ENCODE measurements around the gene BBS9. TPM values are rescaled to one million over a fixed set of nuclear protein-coding genes. Genes with fewer than 3 reads are reported as not detected.

The BBS9 gene
- total RNA-seq, 6 experiments from 2014 or later, result 3.0 to 8.0 (median 6.6) TPM

DNA sequence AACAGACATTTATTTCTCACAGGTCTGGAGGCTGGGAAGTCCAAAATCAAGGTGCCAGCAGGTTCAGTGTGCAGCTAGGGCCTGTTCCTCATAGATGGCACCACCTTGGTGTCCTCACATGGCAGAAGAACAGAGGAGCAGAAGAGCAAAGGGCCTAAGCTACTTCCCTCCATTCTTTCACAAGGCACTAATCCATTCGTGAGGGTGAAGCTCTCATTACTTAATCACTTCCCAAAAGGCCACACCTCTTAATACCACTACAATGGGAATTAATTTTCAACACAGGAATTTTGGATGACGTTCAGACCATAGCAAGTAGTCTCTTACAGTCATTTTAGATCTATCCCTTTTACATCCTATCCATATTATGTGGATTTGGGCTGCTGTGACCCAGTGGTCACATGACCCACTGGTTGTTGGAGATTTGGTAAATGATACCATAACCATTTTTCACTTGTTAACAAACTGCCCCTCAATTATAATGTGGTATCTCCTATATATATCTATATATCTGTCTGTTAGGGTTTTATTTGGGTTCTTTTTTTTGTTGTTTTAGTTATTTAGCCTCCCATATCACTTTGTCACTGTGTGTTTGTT, 63.4 kb downstream of the BBS9 start:
- intact Hi-C loops (cut with DNase I), result no loop called here
- Histone ChIP-seq H3K4me1 (no peaks in the 10 kb centered on the region), H3K9me3 (no peaks in the 10 kb centered on the region), H3K36me3 (no peaks in the 10 kb centered on the region), H3K27me3 (no peaks in the 10 kb centered on the region), H3K4me3 (no peak overlapping the region), H3K27ac (no peak overlapping the region)
- WGBS (ENCODE audit: insufficient coverage, low coverage, low lambda C conversion rate, missing lambda C conversion rate), result 71% methylated on average over 2 of the region's 2 CpGs
- no peak for TF ChIP-seq POLR2A (IDR thresholded peaks at IDR 0.05)
- TF ChIP-seq, protein P1, sequence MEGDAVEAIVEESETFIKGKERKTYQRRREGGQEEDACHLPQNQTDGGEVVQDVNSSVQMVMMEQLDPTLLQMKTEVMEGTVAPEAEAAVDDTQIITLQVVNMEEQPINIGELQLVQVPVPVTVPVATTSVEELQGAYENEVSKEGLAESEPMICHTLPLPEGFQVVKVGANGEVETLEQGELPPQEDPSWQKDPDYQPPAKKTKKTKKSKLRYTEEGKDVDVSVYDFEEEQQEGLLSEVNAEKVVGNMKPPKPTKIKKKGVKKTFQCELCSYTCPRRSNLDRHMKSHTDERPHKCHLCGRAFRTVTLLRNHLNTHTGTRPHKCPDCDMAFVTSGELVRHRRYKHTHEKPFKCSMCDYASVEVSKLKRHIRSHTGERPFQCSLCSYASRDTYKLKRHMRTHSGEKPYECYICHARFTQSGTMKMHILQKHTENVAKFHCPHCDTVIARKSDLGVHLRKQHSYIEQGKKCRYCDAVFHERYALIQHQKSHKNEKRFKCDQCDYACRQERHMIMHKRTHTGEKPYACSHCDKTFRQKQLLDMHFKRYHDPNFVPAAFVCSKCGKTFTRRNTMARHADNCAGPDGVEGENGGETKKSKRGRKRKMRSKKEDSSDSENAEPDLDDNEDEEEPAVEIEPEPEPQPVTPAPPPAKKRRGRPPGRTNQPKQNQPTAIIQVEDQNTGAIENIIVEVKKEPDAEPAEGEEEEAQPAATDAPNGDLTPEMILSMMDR (IDR thresholded peaks at IDR 0.05), result no peak
- ATAC-seq (no peak), DNase-seq (no peak)

DNA sequence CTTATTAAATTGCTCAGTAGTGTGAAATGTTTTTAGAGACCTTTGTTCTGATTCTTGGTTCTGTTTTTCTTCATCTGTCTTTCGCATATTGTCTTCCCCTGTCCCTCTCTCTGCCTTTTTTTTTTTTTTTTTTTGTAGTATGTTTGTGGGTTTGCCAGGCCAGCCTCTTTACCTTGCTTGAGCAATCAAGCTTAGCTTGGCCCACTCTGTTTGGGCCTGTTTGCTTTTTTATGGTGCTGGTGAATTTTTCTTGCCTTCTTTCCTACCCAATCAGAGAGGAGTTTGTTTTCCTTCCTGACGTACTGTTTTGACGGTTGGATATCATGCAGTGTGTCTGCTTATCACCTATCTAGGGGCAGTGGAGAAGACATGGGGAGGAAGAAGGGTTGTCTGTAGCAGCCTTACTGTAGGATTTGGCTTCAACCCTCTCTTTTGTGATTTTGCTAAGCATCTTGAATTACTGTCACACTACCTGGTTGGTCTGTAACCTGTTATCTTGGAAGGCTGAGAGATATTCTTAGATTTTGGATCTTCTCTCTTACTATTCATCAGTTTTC, 64.0 kb downstream of the BBS9 start:
- Histone ChIP-seq H3K9me3 (no peaks in the 10 kb centered on the region), H3K36me3 (no peaks in the 10 kb centered on the region), H3K4me1 (no peaks in the 10 kb centered on the region), H3K4me3 (no peak overlapping the region), H3K27ac (no peak overlapping the region), H3K27me3 (no peaks in the 10 kb centered on the region)
- ATAC-seq (no peak), DNase-seq (no peak)
- intact Hi-C loops (cut with DNase I), result no loop called here
- TF ChIP-seq POLR2A (IDR thresholded peaks at IDR 0.05), result no peak
- TF ChIP-seq, protein P1 (IDR thresholded peaks at IDR 0.05), result no peak
- 93% methylated on average over 3 of the region's 3 CpGs for WGBS (ENCODE audit: insufficient coverage, low coverage, low lambda C conversion rate, missing lambda C conversion rate)

DNA sequence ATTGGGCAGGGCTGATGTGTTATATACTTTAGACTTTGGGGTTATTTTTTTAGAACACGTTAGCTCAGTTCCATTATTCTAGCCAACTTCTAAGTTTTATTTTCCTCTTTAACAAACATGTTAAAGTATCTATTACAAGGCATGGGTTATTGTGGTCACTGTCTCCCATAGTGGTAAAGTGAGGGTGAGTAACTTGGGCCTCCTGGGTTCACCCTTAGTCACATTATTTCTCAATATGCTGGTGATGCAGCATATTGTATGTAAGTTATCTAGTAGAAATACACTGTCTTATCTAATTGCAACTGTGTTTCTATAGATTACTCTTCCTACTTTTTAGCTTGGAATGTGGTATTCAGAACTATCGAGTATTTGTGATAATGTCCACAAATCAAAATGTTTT, 65.9 kb downstream of the BBS9 start:
- no peak overlapping the region for H3K4me3 ChIP-seq
- H3K27me3 ChIP-seq, result no peaks in the 10 kb centered on the region
- TF ChIP-seq, protein P1 (IDR thresholded peaks at IDR 0.05), result no peak
- TF ChIP-seq POLR2A (IDR thresholded peaks at IDR 0.05), result no peak
- WGBS (ENCODE audit: insufficient coverage, low coverage, low lambda C conversion rate, missing lambda C conversion rate), result 70% methylated on average over 2 of the region's 2 CpGs
- H3K36me3 ChIP-seq, result no peaks in the 10 kb centered on the region
- H3K9me3 ChIP-seq, result no peaks in the 10 kb centered on the region
- no peak for ATAC-seq
- intact Hi-C loops (cut with DNase I), result no loop called here
- H3K27ac ChIP-seq, result no peak overlapping the region
- no peaks in the 10 kb centered on the region for H3K4me1 ChIP-seq
- DNase-seq, result no peak

DNA sequence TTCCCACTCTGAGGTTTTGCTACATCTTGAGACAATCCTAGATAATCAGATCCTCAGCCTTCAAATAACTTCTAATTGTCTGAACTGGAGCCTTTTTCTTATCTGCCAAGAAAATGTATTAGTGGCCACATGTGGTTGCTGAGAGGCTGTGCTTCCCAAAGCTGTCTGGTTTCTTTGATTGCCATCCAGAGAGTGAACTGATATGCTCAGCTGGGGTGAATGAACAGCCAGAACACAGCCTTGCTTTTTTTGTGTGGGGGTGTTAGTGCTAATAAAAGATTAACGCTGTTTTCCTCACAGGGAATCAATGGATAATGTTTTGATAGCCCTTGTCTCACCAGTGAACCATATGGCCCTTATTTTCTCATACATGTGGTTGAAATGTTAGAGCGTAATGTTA, 66.9 kb downstream of the BBS9 start:
- Histone ChIP-seq H3K36me3 (no peaks in the 10 kb centered on the region), H3K27me3 (no peaks in the 10 kb centered on the region), H3K4me1 (no peaks in the 10 kb centered on the region), H3K27ac (no peak overlapping the region), H3K4me3 (no peak overlapping the region), H3K9me3 (no peaks in the 10 kb centered on the region)
- TF ChIP-seq, protein P1 (IDR thresholded peaks at IDR 0.05), result no peak
- TF ChIP-seq POLR2A (IDR thresholded peaks at IDR 0.05), result no peak
- DNase-seq (no peak), ATAC-seq (peak in 1 of 4 donors; percentile 41)
- WGBS (ENCODE audit: insufficient coverage, low coverage, low lambda C conversion rate, missing lambda C conversion rate), result 66% methylated on average over 2 of the region's 2 CpGs
- intact Hi-C loops (cut with DNase I), result no loop called here

Data from right lobe of liver (tissue), 6 donors.